Measurements from ENCODE around the gene PPEF2. TPM values are rescaled to one million over a fixed set of nuclear protein-coding genes. Genes with fewer than 3 reads are reported as not detected.

Gene PPEF2
- total and polyA plus RNA-seq, 10 of the 15 experiments (the other 5 are each of a cell fraction or from before 2014, with no cell fraction given) = not detected

GRCh38 chr4:75834772-75835154, 67.5 kb downstream of the PPEF2 start:
- intact Hi-C loops (cut with micrococcal nuclease; ENCODE audit: unreplicated experiment) = no loop called here
- BruUV-seq (replicated peaks) = no TSS peak
- ChIA-PET CTCF (interaction anchor here (1.3 to 2.2 kb wide), 2 partner anchors 13 to 61 kb away, joined by 5 to 12 read pairs; no protein-coding TSS in a partner anchor), SMC1A (ENCODE audit: uncharacterized antibody, unreplicated experiment) (no interaction called here), POLR2A (no interaction called here), RAD21 (ENCODE audit: unreplicated experiment) (interaction anchor here (0.6 kb wide), 1 partner anchor 94 kb away, joined by 3 read pairs; no protein-coding TSS in a partner anchor)
- H3K9me3 ChIP-seq (replicated peaks; ENCODE audit: control insufficient read depth, insufficient read depth, low read length) = no peaks in the 10 kb centered on the region
- no peaks in the 10 kb centered on the region for H3K36me3 ChIP-seq (ENCODE audit: control insufficient read depth in 2 of 2, insufficient read depth in 2 of 2, low read length in 1 of 2)
- H3K27me3 ChIP-seq (replicated peaks in 1 of 2; ENCODE audit: control insufficient read depth in 2 of 2, insufficient read depth in 2 of 2, low read length in 1 of 2) = no peaks in the 10 kb centered on the region
- no peak overlapping the region for H3K4me2 ChIP-seq (ENCODE audit: control insufficient read depth, insufficient read depth)
- H3K79me2 ChIP-seq (ENCODE audit: control insufficient read depth, insufficient read depth, low read length) = no peaks in the 10 kb centered on the region
- no peak overlapping the region for H3K9ac ChIP-seq (ENCODE audit: control insufficient read depth, insufficient read depth, low read length)
- no peak overlapping the region for H3K4me3 ChIP-seq
- no peak for TF ChIP-seq ZNF622 (IDR thresholded peaks at IDR 0.05)
- no peak for TF ChIP-seq ZNF207 (IDR thresholded peaks at IDR 0.05; ENCODE audit: borderline replicate concordance)
- no peak for TF ChIP-seq PBX3 (IDR thresholded peaks at IDR 0.05; ENCODE audit: insufficient replicate concordance, low read depth, low read length)
- TF ChIP-seq RELA (IDR thresholded peaks at IDR 0.05; ENCODE audit: borderline replicate concordance, partially characterized antibody) = no peak
- TF ChIP-seq EZH2 (IDR thresholded peaks at IDR 0.05; ENCODE audit: borderline replicate concordance, control insufficient read depth, low read depth, low read length) = no peak
- no peak for TF ChIP-seq NFYA (IDR thresholded peaks at IDR 0.05; ENCODE audit: borderline replicate concordance, low read depth, low read length)
- TF ChIP-seq REST (IDR thresholded peaks at IDR 0.05; ENCODE audit: low read depth, low read length) = no peak
- TF ChIP-seq LARP7 (IDR thresholded peaks at IDR 0.05) = no peak
- TF ChIP-seq NR2C2 (IDR thresholded peaks at IDR 0.05; ENCODE audit: borderline replicate concordance, control insufficient read depth, insufficient read length, low read depth) = no peak
- TF ChIP-seq SMAD1 (IDR thresholded peaks at IDR 0.05; ENCODE audit: low read depth, partially characterized antibody) = no peak
- TF ChIP-seq IKZF2 (IDR thresholded peaks at IDR 0.05) = no peak
- TF ChIP-seq ATF7 (IDR thresholded peaks at IDR 0.05; ENCODE audit: low read depth) = no peak
- no peak for TF ChIP-seq CREM (IDR thresholded peaks at IDR 0.05; ENCODE audit: low read depth)
- no peak for TF ChIP-seq GATAD2B (conservative IDR thresholded peaks at IDR 0.05; ENCODE audit: low read depth)
- TF ChIP-seq NKRF (conservative IDR thresholded peaks at IDR 0.05) = no peak
- no peak for TF ChIP-seq RUNX3 (IDR thresholded peaks at IDR 0.05; ENCODE audit: low read length)
- H3K27ac ChIP-seq (ENCODE audit: control insufficient read depth, insufficient read depth) = no peak overlapping the region
- no peak for ATAC-seq
- no peak overlapping the region for H2AFZ ChIP-seq (ENCODE audit: control insufficient read depth, low read depth, low read length)
- no peaks in the 10 kb centered on the region for H4K20me1 ChIP-seq (ENCODE audit: control insufficient read depth, insufficient read depth)
- in situ Hi-C loops (cut with MboI) = no loop called here
- no peak for DNase-seq (ENCODE audit: low read depth, low spot score)
- 62% methylated on average over 2 of the region's 2 CpGs for WGBS (ENCODE audit: insufficient coverage, insufficient replicate concordance, low lambda C conversion rate, missing lambda C conversion rate)
- H3K4me1 ChIP-seq (ENCODE audit: control insufficient read depth, insufficient read depth, low read length) = no peaks in the 10 kb centered on the region
- FAIRE-seq = no peak

Measured in GM12878 (cell line).